Measurements from ENCODE around the gene VPS36.
"Not testable (repeated sequence)": the region's sequence is repeated elsewhere in the genome, so short reads cannot be mapped to it uniquely, and the experiment has no call there.

The VPS36 gene

GRCh38 chr13:52432456-52432855 is 18.0 kb downstream of the VPS36 start:
- no peak for DNase-seq (ENCODE audit: low spot score)

- DNase-seq (ENCODE audit: low spot score): no peak
Measured at GRCh38 chr13:52428295-52428694, 22.1 kb downstream of the VPS36 start.

GRCh38 chr13:52421216-52421615 is 29.2 kb downstream of the VPS36 start:
- no peak for DNase-seq (ENCODE audit: low spot score)

GRCh38 chr13:52419080-52419479 is 31.4 kb downstream of the VPS36 start:
- no peak for DNase-seq (ENCODE audit: low spot score)

GRCh38 chr13:52414963-52415362 is 35.5 kb downstream of the VPS36 start:
- peak; percentile 58 for DNase-seq (ENCODE audit: low spot score)

- DNase-seq (ENCODE audit: low spot score): no peak
Measured at GRCh38 chr13:52414051-52414450, 36.4 kb downstream of the VPS36 start.

GRCh38 chr13:52412128-52412527 is 38.3 kb downstream of the VPS36 start:
- no peak for DNase-seq (ENCODE audit: low spot score)

GRCh38 chr13:52411629-52412028 is 38.8 kb downstream of the VPS36 start:
- peak; percentile 75 for DNase-seq (ENCODE audit: low spot score)

GRCh38 chr13:52408071-52408658 is 42.3 kb downstream of the VPS36 start:
- DNase-seq (ENCODE audit: low spot score): not testable (repeated sequence)

GRCh38 chr13:52407436-52407835 is 43.0 kb downstream of the VPS36 start:
- not testable (repeated sequence) for DNase-seq (ENCODE audit: low spot score)

- no peak for DNase-seq (ENCODE audit: low spot score)
Measured at GRCh38 chr13:52406629-52407028, 43.8 kb downstream of the VPS36 start.

GRCh38 chr13:52405767-52406494 is 44.5 kb downstream of the VPS36 start, which contains the start of gene THSD1:
THSD1 (minus strand) TSS chr13:52406172; CDS start chr13:52402600, 3,572 bp downstream.
- DNase-seq (ENCODE audit: low spot score): peak; percentile 83

GRCh38 chr13:52405369-52405766 is 45.1 kb downstream of the VPS36 start:
- no peak for DNase-seq (ENCODE audit: low spot score)

GRCh38 chr13:52399708-52400107 is 50.7 kb downstream of the VPS36 start:
- DNase-seq (ENCODE audit: low spot score): peak; percentile 29

- DNase-seq (ENCODE audit: low spot score): no peak
Measured at GRCh38 chr13:52399046-52399445, 51.4 kb downstream of the VPS36 start.

- DNase-seq (ENCODE audit: low spot score): no peak
Measured at GRCh38 chr13:52395704-52396103, 54.7 kb downstream of the VPS36 start.

GRCh38 chr13:52394586-52394985 is 55.8 kb downstream of the VPS36 start:
- DNase-seq (ENCODE audit: low spot score): no peak

- no peak for DNase-seq (ENCODE audit: low spot score)
Measured at GRCh38 chr13:52393572-52394357, 56.7 kb downstream of the VPS36 start.

- no peak for DNase-seq (ENCODE audit: low spot score)
Measured at GRCh38 chr13:52387721-52388120, 62.7 kb downstream of the VPS36 start.

GRCh38 chr13:52385870-52386269 is 64.6 kb downstream of the VPS36 start:
- DNase-seq (ENCODE audit: low spot score): no peak

GRCh38 chr13:52383366-52383765 is 67.1 kb downstream of the VPS36 start:
- DNase-seq (ENCODE audit: low spot score): no peak

- no peak for DNase-seq (ENCODE audit: low spot score)
Measured at GRCh38 chr13:52378312-52378711, 72.1 kb downstream of the VPS36 start.

- DNase-seq (ENCODE audit: low spot score): no peak
Measured at GRCh38 chr13:52377898-52378297, 72.5 kb downstream of the VPS36 start.
